Caco-2 (cell line): ENCODE measurements around the gene MPZL3. TPM values are rescaled to one million over a fixed set of nuclear protein-coding genes. Genes with fewer than 3 reads are reported as not detected.

ENCODE experiments used
- BruUV-seq: library from RNA; stranded (reverse); fragments of 400-500 nt; replicated peaks from 2 replicates; lab custom pipeline; 2021; lab: Mats Ljungman, UMichigan
- CTCF ChIA-PET: fragments of 300-600 bp; sonication (Branson Sonifier 250); formaldehyde crosslinking; loops from one replicate; lab custom pipeline; 2022; ENCODE audit warnings: antibody characterized with exemption; lab: Charles Lee
- POLR2A ChIA-PET: fragments of 300-600 bp; sonication (Branson Sonifier 250); formaldehyde crosslinking; loops from one replicate; lab custom pipeline; 2022; ENCODE audit warnings: antibody characterized with exemption; lab: Charles Lee
- DNase-seq, 2 experiments: peaks; one replicate each; pipeline versions ENCODE4 v3.0.0 to v3.0.0-alpha.2; 2020 to 2022
- H3K27me3 ChIP-seq: replicated peaks from 2 replicates; pipeline ENCODE4 v1.6.0; 2011; ENCODE audit warnings: low read length; ENCODE audit not compliant: control insufficient read depth, insufficient read depth
- H3K36me3 ChIP-seq: 2 replicates; pipeline ENCODE4 v1.5.1; 2011; ENCODE audit warnings: low read length; ENCODE audit not compliant: control insufficient read depth, insufficient read depth
- H3K4me1 ChIP-seq: fragments of 250-450 bp; sonication (Bioruptor Pico); 2 replicates; pipeline ENCODE4 v1.5.1; 2020; ENCODE audit warnings: mild to moderate bottlenecking
- H3K4me3 ChIP-seq: 2 replicates; pipeline ENCODE4 v1.5.1; 2011; ENCODE audit warnings: low read depth, mild to moderate bottlenecking, control low read depth, low read length
- H3K9me3 ChIP-seq: fragments of 250-450 bp; sonication (Bioruptor Pico); 2 replicates; pipeline ENCODE4 v1.5.1; 2020; ENCODE audit warnings: mild to moderate bottlenecking, moderate library complexity
- H3K27ac Mint-ChIP-seq: one replicate; pipeline ENCODE4 v1.8.0; 2022; ENCODE audit warnings: mixed read lengths; ENCODE audit not compliant: unreplicated experiment
- H3K27me3 Mint-ChIP-seq: one replicate; pipeline ENCODE4 v1.8.0; 2022; ENCODE audit warnings: mixed read lengths; ENCODE audit not compliant: insufficient read depth, unreplicated experiment
- H3K36me3 Mint-ChIP-seq: one replicate; pipeline ENCODE4 v1.8.0; 2022; ENCODE audit warnings: mild to moderate bottlenecking, mixed read lengths; ENCODE audit not compliant: insufficient read depth, unreplicated experiment
- H3K4me1 Mint-ChIP-seq: one replicate; pipeline ENCODE4 v1.8.0; 2022; ENCODE audit warnings: low read depth, mixed read lengths; ENCODE audit not compliant: unreplicated experiment
- H3K4me3 Mint-ChIP-seq: one replicate; pipeline ENCODE4 v1.8.0; 2022; ENCODE audit warnings: mild to moderate bottlenecking, moderate library complexity, mixed read lengths; ENCODE audit not compliant: unreplicated experiment
- H3K9me3 Mint-ChIP-seq: one replicate; pipeline ENCODE4 v1.8.0; 2022; ENCODE audit warnings: mixed read lengths; ENCODE audit not compliant: unreplicated experiment
- CTCF ChIP-seq, 2 experiments: fragments of 200-600 bp in 1 of 2; IDR thresholded peaks; 1 replicate in 1 of 2; 2 replicates in 1 of 2; pipeline versions ENCODE4 v1.5.1 to v1.8.0; 2011 to 2022; ENCODE audit warnings: antibody characterized with exemption in 1 of 2, control low read depth in 1 of 2, inconsistent platforms in 1 of 2, low read depth in 1 of 2, low read length in 1 of 2, mild to moderate bottlenecking in 1 of 2, moderate library complexity in 1 of 2; ENCODE audit not compliant: insufficient read depth in 1 of 2, severe bottlenecking in 1 of 2, unreplicated experiment in 1 of 2
- intact Hi-C: fragments of 100-400 bp; cut with micrococcal nuclease; formaldehyde crosslinking; loops from one replicate; pipeline ENCODE4 v1.10.0; 2022; ENCODE audit not compliant: unreplicated experiment
- total RNA-seq: library from RNA; stranded (reverse); gene quantifications from 2 replicates; pipeline ENCODE4 v1.2.3, GENCODE V29; 2022

The MPZL3 gene
- total RNA-seq, 1 experiment from 2014 or later: 31.8 TPM

- Histone ChIP-seq H3K36me3 (no peaks in the 10 kb centered on the region), H3K4me1 (0 out of 2 replicates have a peak, but pooled peaks cover 7% of the 10 kb centered on the region), H3K27me3 (no peaks in the 10 kb centered on the region), H3K9me3 (no peaks in the 10 kb centered on the region), H3K4me3 (no peak overlapping the region)
- ChIA-PET CTCF (interaction anchor here (0.5 to 1.0 kb wide), 4 partner anchors 9 to 171 kb away, joined by 3 to 5 read pairs (median 4); no protein-coding TSS in a partner anchor), POLR2A (no interaction called here)
- H3K27me3 Mint-ChIP-seq: no peaks in the 10 kb centered on the region
- H3K9me3 Mint-ChIP-seq: no peaks in the 10 kb centered on the region
- TF ChIP-seq CTCF (IDR thresholded peaks at IDR 0.05; ENCODE audit: insufficient read depth in 1 of 2, low read depth in 1 of 2, low read length in 1 of 2, severe bottlenecking in 1 of 2, unreplicated experiment in 1 of 2): no peak
- BruUV-seq: no TSS peak
- peaks cover 9% of the 10 kb centered on the region for H3K4me1 Mint-ChIP-seq
- no peak for DNase-seq
- intact Hi-C loops: no loop called here
- H3K27ac Mint-ChIP-seq: no peak overlapping the region
- no peaks in the 10 kb centered on the region for H3K36me3 Mint-ChIP-seq
- H3K4me3 Mint-ChIP-seq: no peak overlapping the region
Observed at GRCh38 chr11:118180300-118180703, 71.9 kb downstream of the MPZL3 start.

- Histone ChIP-seq H3K9me3 (no peaks in the 10 kb centered on the region), H3K27me3 (no peaks in the 10 kb centered on the region), H3K36me3 (no peaks in the 10 kb centered on the region), H3K4me1 (peaks cover 7% of the 10 kb centered on the region; the same call in 1 of the 2 replicates), H3K4me3 (no peak overlapping the region)
- Mint-ChIP-seq H3K4me1 (peaks cover 16% of the 10 kb centered on the region), H3K9me3 (no peaks in the 10 kb centered on the region), H3K36me3 (peaks cover 6% of the 10 kb centered on the region), H3K4me3 (no peak overlapping the region), H3K27ac (no peak overlapping the region), H3K27me3 (no peaks in the 10 kb centered on the region)
- no peak for DNase-seq
- BruUV-seq: no TSS peak
- CTCF ChIA-PET: interaction anchor here (0.9 kb wide), 1 partner anchor 51 kb away, joined by 3 read pairs; no protein-coding TSS in a partner anchor
- POLR2A ChIA-PET: no interaction called here
- TF ChIP-seq CTCF (IDR thresholded peaks at IDR 0.05; ENCODE audit: insufficient read depth in 1 of 2, low read depth in 1 of 2, low read length in 1 of 2, severe bottlenecking in 1 of 2, unreplicated experiment in 1 of 2): no peak
- intact Hi-C loops: no loop called here
Observed at GRCh38 chr11:118176778-118177134, 75.4 kb downstream of the MPZL3 start.

Other genes starting within 250 kb of the MPZL3 start
- gene TMPRSS4, start 175.3 kb downstream of the MPZL3 start, total RNA-seq: 83.2 and 86.4 TPM in 2 replicates
- not detected in 2 replicates for gene SMIM35, start 165.4 kb downstream of the MPZL3 start, total RNA-seq
- 0.70 TPM in 2 replicates for gene SCN4B, start 99.5 kb downstream of the MPZL3 start, total RNA-seq
- gene SCN2B, start 75.7 kb downstream of the MPZL3 start, total RNA-seq: 0.09 TPM in 1 of 2 replicates, not detected in the other
- gene JAML, start 27.4 kb downstream of the MPZL3 start, total RNA-seq: 8.9 and 12.0 TPM in 2 replicates
- 69.9 and 80.2 TPM in 2 replicates for gene MPZL2, start 11.9 kb upstream of the MPZL3 start, total RNA-seq
- 0.39 TPM in 1 of 2 replicates, not detected in the other for gene CD3E, start 52.4 kb upstream of the MPZL3 start, total RNA-seq
- gene CD3D, start 90.3 kb upstream of the MPZL3 start, total RNA-seq: not detected in 2 replicates
- 0.16 and 0.32 TPM in 2 replicates for gene CD3G, start 92.0 kb upstream of the MPZL3 start, total RNA-seq
- 103 and 106 TPM in 2 replicates for gene UBE4A, start 107.2 kb upstream of the MPZL3 start, total RNA-seq
- gene ATP5MG, start 149.2 kb upstream of the MPZL3 start, total RNA-seq: 537 and 576 TPM in 2 replicates
- 93.9 and 107 TPM in 2 replicates for gene KMT2A, start 184.1 kb upstream of the MPZL3 start, total RNA-seq